Large intestine (tissue), 3 donors: ENCODE results near the gene TGFBR1. TPM values are rescaled to one million over a fixed set of nuclear protein-coding genes. Genes with fewer than 3 reads are reported as not detected.

Source experiments
- DNase-seq, 2 donors: peaks; one replicate each; pipeline versions ENCODE4 v3.0.0 to v3.0.0-alpha.2; 2013
- H3K27ac ChIP-seq: one replicate; pipeline ENCODE4 v1.5.1; 2013; ENCODE audit warnings: low read length
- H3K27me3 ChIP-seq: 2 replicates; pipeline ENCODE4 v1.6.1; 2013; ENCODE audit warnings: low read length; ENCODE audit not compliant: control insufficient read depth, insufficient read depth
- H3K36me3 ChIP-seq: 2 replicates; pipeline ENCODE4 v1.6.1; 2013; ENCODE audit warnings: low read length; ENCODE audit not compliant: control insufficient read depth, insufficient read depth
- H3K4me1 ChIP-seq: one replicate; pipeline ENCODE4 v1.6.1; 2013; ENCODE audit warnings: low read length; ENCODE audit not compliant: control insufficient read depth, insufficient read depth
- H3K4me3 ChIP-seq: one replicate; pipeline ENCODE4 v1.5.1; 2013; ENCODE audit warnings: low read length
- H3K9me3 ChIP-seq: one replicate; pipeline ENCODE4 v1.6.1; 2013; ENCODE audit warnings: mild to moderate bottlenecking, low read depth, low read length, moderate library complexity; ENCODE audit not compliant: control insufficient read depth
- WGBS: methylation state at CpG from one replicate; pipeline ENCODE4 v1.1.5; 2013; ENCODE audit warnings: low lambda C conversion rate; ENCODE audit not compliant: insufficient coverage; 5-methylcytosine and 5-hydroxymethylcytosine counted together
- polyA plus RNA-seq: library from polyadenylated mRNA; unstranded; fragments of 120-200 nt; gene quantifications from one replicate; pipeline ENCODE4 v1.2.1, GENCODE V29; 2013

The TGFBR1 gene
- polyA plus RNA-seq, 1 donor: 28.6 TPM

DNA sequence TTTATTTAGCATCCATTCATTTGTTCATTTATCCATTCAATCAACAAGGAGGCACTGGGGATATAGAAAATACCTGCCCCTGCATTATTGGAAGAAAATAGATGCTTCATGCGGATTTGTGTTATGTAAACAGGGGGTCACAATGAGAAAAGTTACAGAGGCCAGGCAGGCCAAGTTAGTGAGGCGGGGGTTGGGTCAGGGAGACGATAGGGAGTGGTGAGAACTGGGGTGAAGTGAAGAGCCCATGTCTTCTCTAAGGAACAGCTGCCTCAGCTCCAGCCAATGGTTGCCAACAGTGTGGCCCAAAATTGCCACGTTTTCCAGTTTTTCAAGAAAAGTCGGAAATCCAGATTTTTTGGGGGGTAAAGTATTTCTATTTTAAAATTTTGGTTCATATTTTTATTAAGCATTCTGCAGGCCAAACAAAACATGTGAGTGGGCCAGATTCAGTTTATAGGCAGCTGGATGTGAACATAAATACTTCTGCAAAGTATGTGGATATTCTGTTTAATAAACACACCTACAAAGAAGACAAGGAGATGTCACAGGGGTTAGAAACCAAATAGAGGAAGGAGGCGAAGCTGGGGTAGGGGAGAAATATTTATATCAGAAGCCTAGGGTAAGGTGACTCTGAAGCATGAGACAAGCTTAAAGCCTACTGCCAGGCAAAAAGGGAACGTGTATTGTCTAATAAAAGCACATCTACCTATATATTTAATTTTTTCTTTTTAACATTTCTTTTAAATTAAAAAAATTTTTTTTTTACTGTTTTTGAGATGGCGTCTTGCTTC, 72.9 kb downstream of the TGFBR1 start:
- Histone ChIP-seq H3K27ac (no peak overlapping the region), H3K4me1 (peaks cover 34% of the 10 kb centered on the region), H3K4me3 (no peak overlapping the region), H3K27me3 (no peaks in the 10 kb centered on the region), H3K36me3 (no peaks in the 10 kb centered on the region), H3K9me3 (no peaks in the 10 kb centered on the region)
- DNase-seq: no peak
- 96% methylated on average over 5 of the region's 8 CpGs for WGBS

DNA sequence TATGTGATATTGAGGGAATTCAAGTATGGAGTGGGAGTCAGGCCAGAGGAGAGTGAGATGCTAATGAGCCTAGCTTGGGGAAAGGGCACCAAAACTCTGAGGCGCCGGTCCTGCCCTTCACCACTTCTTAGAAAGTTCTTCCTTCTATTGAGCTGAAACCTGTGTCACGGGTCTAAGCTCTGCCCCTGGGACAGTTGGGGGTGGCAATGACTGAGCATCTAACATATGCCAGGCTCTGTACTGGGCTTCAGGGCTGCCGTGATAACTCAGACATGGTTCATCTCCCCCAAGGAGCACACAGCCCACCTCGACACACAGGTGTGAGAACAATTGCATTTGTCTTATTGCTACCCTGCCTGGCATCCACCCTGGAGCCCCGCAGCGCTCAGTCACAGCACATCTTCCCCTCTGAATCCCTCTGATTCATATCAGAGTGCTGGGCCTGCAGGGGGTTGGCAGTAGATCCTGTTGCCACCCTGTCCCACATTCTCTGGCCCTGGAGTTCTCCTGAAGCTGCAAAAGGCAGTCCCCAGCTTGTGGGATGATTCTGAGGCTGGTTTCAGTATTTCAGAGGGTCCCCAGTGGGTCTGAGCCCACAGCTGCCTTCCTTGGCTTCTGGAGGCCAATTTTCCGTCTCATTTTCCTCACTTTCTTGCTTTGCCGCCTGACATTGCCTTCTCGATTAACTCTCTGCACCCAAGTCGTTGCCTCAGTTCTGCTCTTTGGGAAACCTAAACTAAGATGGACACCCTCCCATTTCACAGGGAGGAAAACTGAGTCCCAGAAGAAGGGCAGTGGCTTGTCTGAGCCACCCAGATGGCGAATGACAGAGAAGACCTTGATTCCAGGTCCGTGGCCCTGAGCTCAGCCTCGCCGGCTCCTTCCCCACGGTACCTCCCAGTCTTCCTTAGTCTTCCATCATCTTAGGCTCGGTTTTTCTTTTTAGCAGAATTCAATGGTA, 74.3 kb downstream of the TGFBR1 start:
- Histone ChIP-seq H3K27ac (no peak overlapping the region), H3K4me3 (no peak overlapping the region), H3K27me3 (no peaks in the 10 kb centered on the region), H3K4me1 (peaks cover 28% of the 10 kb centered on the region), H3K36me3 (no peaks in the 10 kb centered on the region), H3K9me3 (no peaks in the 10 kb centered on the region)
- 100% methylated on average over 3 of the region's 17 CpGs for WGBS
- no peak for DNase-seq

DNA sequence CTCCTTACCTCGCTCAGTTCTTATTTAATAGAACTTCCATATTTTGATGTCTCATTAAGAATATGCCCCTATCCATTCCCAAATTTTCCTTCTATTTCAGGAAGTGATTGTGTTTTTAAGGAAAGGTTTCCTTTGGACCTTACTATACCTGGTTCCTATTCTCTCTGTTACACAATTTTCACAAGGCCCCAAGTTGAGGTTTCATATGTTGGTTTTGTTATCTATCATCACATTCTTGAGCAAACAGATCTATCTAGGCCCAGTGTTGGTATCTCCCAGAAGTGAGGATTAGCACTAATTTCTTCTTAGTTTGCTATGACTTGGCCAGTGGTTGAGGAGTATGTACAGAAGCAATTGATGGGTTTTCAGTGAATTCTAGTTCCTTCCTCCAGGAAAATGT, 75.3 kb downstream of the TGFBR1 start:
- H3K36me3 ChIP-seq: no peaks in the 10 kb centered on the region
- peaks cover 28% of the 10 kb centered on the region for H3K4me1 ChIP-seq
- WGBS: 92% methylated on average over 1 of the region's 1 CpG
- no peak overlapping the region for H3K4me3 ChIP-seq
- H3K27me3 ChIP-seq: no peaks in the 10 kb centered on the region
- DNase-seq: no peak
- H3K27ac ChIP-seq: peak overlapping the region; percentile 8
- no peaks in the 10 kb centered on the region for H3K9me3 ChIP-seq

DNA sequence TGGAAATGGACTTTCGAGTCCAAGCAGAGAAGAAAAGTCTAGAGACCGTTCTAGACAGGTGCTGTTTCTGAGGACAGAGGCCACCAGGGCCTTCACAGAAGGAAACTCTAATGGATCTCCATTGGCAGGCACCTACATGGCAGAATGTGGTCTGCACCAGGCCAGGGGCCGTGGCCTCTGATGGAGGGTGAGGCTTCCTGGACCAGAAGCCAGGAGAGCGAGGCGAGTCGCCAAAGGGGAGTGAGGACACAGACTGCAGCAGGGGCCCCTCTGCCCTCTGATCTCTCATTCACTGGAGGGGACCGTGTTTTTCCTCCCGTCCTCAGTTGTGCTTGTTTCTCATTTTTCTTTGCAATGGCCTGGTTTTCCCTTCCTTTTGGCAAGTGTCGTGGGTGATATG, 75.7 kb downstream of the TGFBR1 start:
- no peaks in the 10 kb centered on the region for H3K9me3 ChIP-seq
- H3K36me3 ChIP-seq: no peaks in the 10 kb centered on the region
- WGBS: no CpG with 5 or more reads among the region's 9 CpGs
- no peaks in the 10 kb centered on the region for H3K27me3 ChIP-seq
- DNase-seq: no peak
- peak overlapping the region; percentile 8 for H3K27ac ChIP-seq
- H3K4me1 ChIP-seq: peaks cover 24% of the 10 kb centered on the region
- H3K4me3 ChIP-seq: no peak overlapping the region

DNA sequence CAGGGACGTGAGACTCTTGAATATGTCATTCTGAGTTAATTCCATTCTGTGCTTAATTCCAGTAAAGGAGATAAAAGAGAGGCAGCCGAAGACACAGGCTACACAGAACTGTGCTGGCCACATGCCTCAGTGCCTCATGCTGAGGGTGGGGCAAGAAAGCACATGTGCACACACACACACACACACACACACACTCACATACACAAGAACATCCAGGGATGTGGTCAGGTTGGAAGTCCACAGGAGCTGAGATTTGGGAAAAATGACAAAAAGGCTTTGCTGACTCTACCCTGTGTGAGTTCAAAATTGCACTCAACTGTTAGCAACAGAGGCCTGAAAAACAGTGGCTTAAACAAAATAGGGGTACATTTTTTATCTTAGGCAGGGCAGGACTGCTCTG, 76.3 kb downstream of the TGFBR1 start:
- no peak overlapping the region for H3K27ac ChIP-seq
- no peak overlapping the region for H3K4me3 ChIP-seq
- H3K4me1 ChIP-seq: peaks cover 23% of the 10 kb centered on the region
- H3K9me3 ChIP-seq: no peaks in the 10 kb centered on the region
- H3K27me3 ChIP-seq: no peaks in the 10 kb centered on the region
- DNase-seq: no peak
- H3K36me3 ChIP-seq: no peaks in the 10 kb centered on the region
- WGBS: no CpG with 5 or more reads among the region's 2 CpGs

DNA sequence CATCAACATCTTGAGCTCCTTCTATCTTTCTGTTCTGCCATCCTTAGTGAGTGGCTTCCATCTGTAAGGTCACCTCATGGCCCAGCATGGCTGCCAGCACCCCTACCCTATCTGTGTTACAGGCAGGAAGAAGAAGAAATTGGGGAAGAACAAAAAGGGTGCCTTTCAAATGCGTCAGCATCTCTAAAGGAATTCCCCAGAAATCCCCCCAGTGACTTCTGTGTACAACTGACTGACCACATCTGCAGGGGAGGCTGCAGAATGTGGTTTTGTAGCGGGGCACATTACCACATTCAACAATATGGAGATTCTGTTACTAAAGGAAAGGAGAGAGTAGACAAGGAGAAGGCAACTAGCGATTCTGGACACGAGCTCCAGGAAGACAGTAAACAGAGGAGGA, 76.7 kb downstream of the TGFBR1 start:
- Histone ChIP-seq H3K4me1 (peaks cover 23% of the 10 kb centered on the region), H3K27me3 (no peaks in the 10 kb centered on the region), H3K36me3 (no peaks in the 10 kb centered on the region), H3K4me3 (no peak overlapping the region), H3K27ac (no peak overlapping the region), H3K9me3 (no peaks in the 10 kb centered on the region)
- WGBS: no CpG with 5 or more reads among the region's 4 CpGs
- no peak for DNase-seq

DNA sequence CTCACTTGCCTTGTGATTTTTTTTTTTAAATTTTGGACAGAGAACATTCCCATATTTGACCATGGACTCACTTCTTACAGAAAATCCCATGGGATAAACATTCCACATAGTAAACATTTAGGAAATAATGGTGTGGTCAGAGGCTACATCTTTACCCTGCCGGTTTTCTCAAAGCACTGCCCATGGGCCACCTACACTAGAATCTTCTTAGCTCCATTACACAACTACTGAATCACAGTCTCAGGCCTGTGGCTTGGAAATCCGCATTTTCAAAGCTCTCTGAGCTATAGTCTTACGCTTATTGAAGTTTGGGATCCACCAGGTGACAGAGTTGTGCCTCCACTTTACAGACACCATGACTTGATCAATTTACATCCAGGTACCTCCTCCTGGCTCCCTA, 77.4 kb downstream of the TGFBR1 start:
- no peak overlapping the region for H3K4me3 ChIP-seq
- no peak overlapping the region for H3K27ac ChIP-seq
- WGBS: no CpG with 5 or more reads among the region's 3 CpGs
- DNase-seq: no peak
- H3K27me3 ChIP-seq: peaks cover 3% of the 10 kb centered on the region
- no peaks in the 10 kb centered on the region for H3K36me3 ChIP-seq
- H3K9me3 ChIP-seq: no peaks in the 10 kb centered on the region
- peaks cover 15% of the 10 kb centered on the region for H3K4me1 ChIP-seq

DNA sequence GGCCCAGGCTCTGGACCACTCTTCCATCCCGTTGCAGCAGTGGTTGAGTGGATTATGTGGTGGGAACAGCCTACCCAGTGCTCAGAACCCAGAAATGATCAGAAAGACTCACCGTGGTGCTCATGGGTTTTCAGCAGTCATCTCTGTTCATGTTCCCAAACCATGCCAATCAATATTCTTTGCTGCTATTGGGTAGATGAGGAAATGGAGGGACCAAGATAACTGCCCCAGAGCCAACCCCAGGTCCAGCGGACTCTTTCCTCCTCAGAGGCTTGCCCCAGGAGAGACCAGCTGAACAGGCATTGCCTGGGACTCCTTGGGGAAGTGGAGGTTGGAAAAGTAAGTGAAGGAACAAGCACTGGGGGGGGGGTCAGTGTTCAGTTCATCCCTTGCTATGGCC, 78.7 kb downstream of the TGFBR1 start:
- WGBS: no CpG with 5 or more reads among the region's 3 CpGs
- Histone ChIP-seq H3K9me3 (no peaks in the 10 kb centered on the region), H3K4me3 (no peak overlapping the region), H3K27me3 (peaks cover 7% of the 10 kb centered on the region), H3K4me1 (peaks cover 9% of the 10 kb centered on the region), H3K36me3 (no peaks in the 10 kb centered on the region), H3K27ac (no peak overlapping the region)
- DNase-seq: no peak

DNA sequence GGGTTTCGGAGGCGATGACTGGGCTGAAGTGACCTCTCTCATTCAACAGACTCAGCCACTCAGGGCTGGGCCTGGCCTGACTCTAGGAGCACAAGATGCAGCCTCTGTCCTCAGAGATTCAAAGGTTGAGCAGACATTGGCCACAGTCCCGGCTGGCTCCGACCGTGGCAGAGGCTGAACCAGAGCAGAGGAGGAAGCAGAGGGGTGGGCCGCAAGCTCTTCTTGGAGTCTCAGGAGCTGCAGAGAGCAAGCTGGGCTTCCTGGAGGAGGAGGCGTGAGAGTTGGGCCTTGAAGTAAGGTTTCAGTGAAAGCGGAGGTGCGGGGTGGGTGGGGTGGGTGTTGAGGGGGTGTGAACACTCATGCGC, 79.2 kb downstream of the TGFBR1 start:
- no CpG with 5 or more reads among the region's 10 CpGs for WGBS
- Histone ChIP-seq H3K4me1 (peaks cover 9% of the 10 kb centered on the region), H3K27ac (no peak overlapping the region)

DNA sequence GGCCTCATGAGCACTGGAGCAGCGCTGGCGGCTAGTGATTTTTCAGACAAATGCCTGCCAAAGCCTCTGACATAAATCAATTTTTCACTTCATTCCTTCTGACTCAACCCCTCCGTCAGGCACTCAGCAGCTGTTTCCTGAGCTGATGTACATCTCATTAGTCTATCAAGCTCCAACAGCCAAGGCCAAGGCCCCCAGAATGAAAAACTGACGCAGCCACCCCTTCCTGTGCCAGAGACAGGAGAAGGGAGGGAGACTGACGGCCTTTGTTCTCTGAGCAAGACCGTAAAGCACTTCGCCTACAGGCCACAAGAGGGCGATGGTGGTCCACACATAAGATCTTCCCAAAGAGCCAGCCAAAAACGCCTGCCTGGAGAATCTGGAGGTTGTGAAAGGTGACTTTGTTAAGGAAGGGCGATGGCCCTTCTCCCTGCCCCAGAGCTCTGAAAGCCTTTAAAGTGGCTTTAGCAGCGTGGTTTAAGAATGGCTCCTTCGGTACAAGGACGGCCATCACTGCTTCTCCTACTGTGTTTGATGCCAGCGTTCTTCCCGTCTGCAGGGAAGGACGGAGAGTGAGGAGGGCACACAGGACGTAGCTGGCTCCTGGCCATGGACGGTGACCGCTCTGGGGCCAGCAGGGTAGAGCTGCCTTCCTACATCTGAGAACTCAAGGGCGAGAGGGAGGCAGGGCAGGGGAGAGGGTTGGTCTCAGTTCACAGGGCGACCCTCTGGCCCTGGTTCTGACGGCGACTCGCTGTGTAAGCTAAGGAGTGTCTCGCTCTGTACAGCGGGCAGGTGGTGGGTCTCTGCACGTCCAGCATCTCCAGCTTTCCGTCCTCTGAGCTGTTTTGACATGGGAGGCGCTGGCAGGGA, 79.8 kb downstream of the TGFBR1 start:
- H3K27me3 ChIP-seq: peaks cover 11% of the 10 kb centered on the region
- no peaks in the 10 kb centered on the region for H3K9me3 ChIP-seq
- no peak overlapping the region for H3K27ac ChIP-seq
- no CpG with 5 or more reads among the region's 29 CpGs for WGBS
- peak; percentile 77 to 80 for DNase-seq
- no peaks in the 10 kb centered on the region for H3K36me3 ChIP-seq
- H3K4me1 ChIP-seq: peaks cover 9% of the 10 kb centered on the region
- no peak overlapping the region for H3K4me3 ChIP-seq

More for the DNA sequence above, 79.2 kb downstream of the TGFBR1 start:
- Histone ChIP-seq H3K36me3 (no peaks in the 10 kb centered on the region), H3K4me3 (no peak overlapping the region), H3K27me3 (peaks cover 8% of the 10 kb centered on the region), H3K9me3 (no peaks in the 10 kb centered on the region)
- no peak for DNase-seq
